Mesendoderm (in vitro differentiated cells): ENCODE data around the gene TARM1.
A peak's percentile ranks its signal among the peaks of the same experiment; 100 is the strongest.

Experiments
- DNase-seq: peaks from one replicate; pipeline ENCODE4 v3.0.0; 2013
- H2AK5ac ChIP-seq: 2 replicates; pipeline ENCODE4 v1.6.1; 2013; ENCODE audit warnings: low read length, inconsistent platforms
- H2BK120ac ChIP-seq: 2 replicates; pipeline ENCODE4 v1.6.1; 2013; ENCODE audit warnings: low read depth, mild to moderate bottlenecking, low read length, moderate library complexity, mixed read lengths
- H2BK15ac ChIP-seq: replicated peaks from 2 replicates; pipeline ENCODE4 v1.6.1; 2013; ENCODE audit warnings: low read depth, mild to moderate bottlenecking, moderate library complexity
- H2BK5ac ChIP-seq: 2 replicates; pipeline ENCODE4 v1.6.1; 2013; ENCODE audit warnings: low read length, inconsistent platforms
- H3K18ac ChIP-seq: 2 replicates; pipeline ENCODE4 v1.6.1; 2013; ENCODE audit warnings: mild to moderate bottlenecking, low read length, mixed read lengths
- H3K23ac ChIP-seq: one replicate; pipeline ENCODE4 v1.6.1; 2013; ENCODE audit warnings: low read length
- H3K27ac ChIP-seq: 2 replicates; pipeline ENCODE4 v1.5.1; 2013; ENCODE audit warnings: low read depth, mild to moderate bottlenecking, inconsistent platforms, low read length, moderate library complexity
- H3K27me3 ChIP-seq: 2 replicates; pipeline ENCODE4 v1.6.1; 2013; ENCODE audit warnings: low read length, control low read depth, mild to moderate bottlenecking, inconsistent platforms; ENCODE audit not compliant: insufficient read depth, poor library complexity
- H3K36me3 ChIP-seq: 2 replicates; pipeline ENCODE4 v1.6.1; 2013; ENCODE audit warnings: low read length, inconsistent platforms; ENCODE audit not compliant: control insufficient read depth, insufficient read depth
- H3K4ac ChIP-seq: one replicate; pipeline ENCODE4 v1.6.1; 2013; ENCODE audit warnings: low read depth, mild to moderate bottlenecking, low read length, moderate library complexity
- H3K4me1 ChIP-seq: 2 replicates; pipeline ENCODE4 v1.6.1; 2013; ENCODE audit warnings: low read depth, low read length, inconsistent platforms; ENCODE audit not compliant: control insufficient read depth
- H3K4me2 ChIP-seq: 2 replicates; pipeline ENCODE4 v1.6.1; 2013; ENCODE audit warnings: low read length
- H3K4me3 ChIP-seq: 2 replicates; pipeline ENCODE4 v1.5.1; 2013; ENCODE audit warnings: mild to moderate bottlenecking, low read length
- H3K56ac ChIP-seq: one replicate; pipeline ENCODE4 v1.6.1; 2013; ENCODE audit warnings: low read length
- H3K79me1 ChIP-seq: 2 replicates; pipeline ENCODE4 v1.6.1; 2013; ENCODE audit warnings: low read length, inconsistent platforms
- H3K79me2 ChIP-seq: 2 replicates; pipeline ENCODE4 v1.6.1; 2013; ENCODE audit warnings: mild to moderate bottlenecking, low read length; ENCODE audit not compliant: control insufficient read depth, insufficient read depth
- H3K9ac ChIP-seq: 2 replicates; pipeline ENCODE4 v1.6.1; 2013; ENCODE audit warnings: low read length, inconsistent platforms
- H4K5ac ChIP-seq: one replicate; pipeline ENCODE4 v1.6.1; 2013; ENCODE audit warnings: low read length
- H4K8ac ChIP-seq: one replicate; pipeline ENCODE4 v1.6.1; 2013; ENCODE audit warnings: low read depth, mild to moderate bottlenecking, control low read depth, low read length, moderate library complexity
- WGBS: extraction: QIAGEN DNeasy Blood & Tissue Kit; methylation state at CpG from one replicate; pipeline ENCODE4 v1.1.7; 2013; ENCODE audit warnings: low lambda C conversion rate, missing lambda C conversion rate; ENCODE audit not compliant: insufficient coverage; ENCODE audit errors: extremely low coverage; 5-methylcytosine and 5-hydroxymethylcytosine counted together

Gene TARM1

GRCh38 chr19:54114340-54115108 is 33.4 kb upstream of the TARM1 start:
- peaks cover 8% of the 10 kb centered on the region for H3K79me2 ChIP-seq
- H3K4me1 ChIP-seq, result no peaks in the 10 kb centered on the region
- H3K18ac ChIP-seq, result no peak overlapping the region
- no peak for DNase-seq
- H3K27ac ChIP-seq, result no peak overlapping the region
- peaks cover 3% of the 10 kb centered on the region for H3K36me3 ChIP-seq
- peak overlapping the region; percentile 90 for H3K56ac ChIP-seq
- H2AK5ac ChIP-seq, result no peak overlapping the region
- H3K27me3 ChIP-seq, result no peaks in the 10 kb centered on the region
- no peak overlapping the region for H4K8ac ChIP-seq
- H3K23ac ChIP-seq, result peak overlapping the region; percentile 59
- no peak overlapping the region for H2BK15ac ChIP-seq
- no peak overlapping the region for H2BK5ac ChIP-seq
- peak overlapping the region; percentile 61 for H3K4me3 ChIP-seq
- H3K4me2 ChIP-seq, result peak overlapping the region; percentile 82
- peak overlapping the region; percentile 39 for H3K4ac ChIP-seq
- H3K79me1 ChIP-seq, result peaks cover 10% of the 10 kb centered on the region
- H4K5ac ChIP-seq, result no peak overlapping the region
- WGBS, result no CpG with 5 or more reads among the region's 28 CpGs
- peak overlapping the region; percentile 87 for H3K9ac ChIP-seq
- H2BK120ac ChIP-seq, result no peak overlapping the region

- no peak overlapping the region for H2BK5ac ChIP-seq
- peaks cover 1% of the 10 kb centered on the region for H3K36me3 ChIP-seq
- H2BK15ac ChIP-seq, result no peak overlapping the region
- no peaks in the 10 kb centered on the region for H3K79me2 ChIP-seq
- H3K9ac ChIP-seq, result no peak overlapping the region
- no peak overlapping the region for H2BK120ac ChIP-seq
- H4K5ac ChIP-seq, result no peak overlapping the region
- H3K79me1 ChIP-seq, result peaks cover 3% of the 10 kb centered on the region
- H3K56ac ChIP-seq, result no peak overlapping the region
- DNase-seq, result no peak
- H3K27ac ChIP-seq, result no peak overlapping the region
- WGBS, result no CpG with 5 or more reads among the region's 6 CpGs
- H2AK5ac ChIP-seq, result no peak overlapping the region
- H3K4me3 ChIP-seq, result no peak overlapping the region
- H3K27me3 ChIP-seq, result no peaks in the 10 kb centered on the region
- no peaks in the 10 kb centered on the region for H3K4me1 ChIP-seq
- no peak overlapping the region for H3K4me2 ChIP-seq
- no peak overlapping the region for H3K23ac ChIP-seq
- no peak overlapping the region for H3K18ac ChIP-seq
- no peak overlapping the region for H3K4ac ChIP-seq
- H4K8ac ChIP-seq, result no peak overlapping the region
Measured at GRCh38 chr19:54109651-54110050, 28.5 kb upstream of the TARM1 start.

- Histone ChIP-seq H3K4me1 (no peaks in the 10 kb centered on the region), H3K23ac (no peak overlapping the region), H2BK120ac (no peak overlapping the region), H3K79me1 (peaks cover 3% of the 10 kb centered on the region), H3K4ac (no peak overlapping the region), H2AK5ac (no peak overlapping the region), H3K36me3 (peaks cover 1% of the 10 kb centered on the region), H3K56ac (no peak overlapping the region), H3K18ac (no peak overlapping the region), H3K27me3 (no peaks in the 10 kb centered on the region), H2BK15ac (no peak overlapping the region), H4K8ac (no peak overlapping the region), H4K5ac (no peak overlapping the region), H2BK5ac (no peak overlapping the region), H3K4me2 (no peak overlapping the region), H3K27ac (no peak overlapping the region), H3K4me3 (no peak overlapping the region), H3K9ac (no peak overlapping the region), H3K79me2 (peaks cover 3% of the 10 kb centered on the region)
- DNase-seq, result no peak
- WGBS, result no CpG with 5 or more reads among the region's 7 CpGs
Measured at GRCh38 chr19:54108496-54108895, 27.3 kb upstream of the TARM1 start.

- H3K36me3 ChIP-seq, result peaks cover 1% of the 10 kb centered on the region
- no peaks in the 10 kb centered on the region for H3K27me3 ChIP-seq
- no peak overlapping the region for H3K4ac ChIP-seq
- no peak overlapping the region for H4K5ac ChIP-seq
- peaks cover 3% of the 10 kb centered on the region for H3K79me1 ChIP-seq
- H3K27ac ChIP-seq, result no peak overlapping the region
- H3K4me3 ChIP-seq, result no peak overlapping the region
- no peak overlapping the region for H3K4me2 ChIP-seq
- no peak overlapping the region for H2BK120ac ChIP-seq
- DNase-seq, result no peak
- H3K56ac ChIP-seq, result no peak overlapping the region
- peaks cover 6% of the 10 kb centered on the region for H3K79me2 ChIP-seq
- no CpG with 5 or more reads among the region's 21 CpGs for WGBS
- no peak overlapping the region for H3K18ac ChIP-seq
- no peak overlapping the region for H2BK15ac ChIP-seq
- no peak overlapping the region for H2BK5ac ChIP-seq
- no peak overlapping the region for H2AK5ac ChIP-seq
- H4K8ac ChIP-seq, result no peak overlapping the region
- no peak overlapping the region for H3K9ac ChIP-seq
- no peak overlapping the region for H3K23ac ChIP-seq
- H3K4me1 ChIP-seq, result no peaks in the 10 kb centered on the region
Measured at GRCh38 chr19:54107876-54108490, 26.8 kb upstream of the TARM1 start.

- no peak overlapping the region for H2BK15ac ChIP-seq
- no peak overlapping the region for H3K18ac ChIP-seq
- no peak overlapping the region for H3K23ac ChIP-seq
- no peak for DNase-seq
- H3K79me2 ChIP-seq, result peaks cover 7% of the 10 kb centered on the region
- H2BK5ac ChIP-seq, result no peak overlapping the region
- no peak overlapping the region for H3K4me2 ChIP-seq
- no peak overlapping the region for H4K5ac ChIP-seq
- H2AK5ac ChIP-seq, result no peak overlapping the region
- H3K4ac ChIP-seq, result no peak overlapping the region
- H3K4me3 ChIP-seq, result no peak overlapping the region
- H2BK120ac ChIP-seq, result no peak overlapping the region
- H3K36me3 ChIP-seq, result peaks cover 1% of the 10 kb centered on the region
- H4K8ac ChIP-seq, result no peak overlapping the region
- H3K27ac ChIP-seq, result no peak overlapping the region
- H3K4me1 ChIP-seq, result no peaks in the 10 kb centered on the region
- H3K56ac ChIP-seq, result no peak overlapping the region
- no peaks in the 10 kb centered on the region for H3K27me3 ChIP-seq
- no peak overlapping the region for H3K9ac ChIP-seq
- WGBS, result no CpG with 5 or more reads among the region's 15 CpGs
- H3K79me1 ChIP-seq, result peaks cover 3% of the 10 kb centered on the region
Measured at GRCh38 chr19:54106716-54107115, 25.6 kb upstream of the TARM1 start.
